Measurements from ENCODE around the gene HNF1B.

HNF1B gene

GRCh38 chr17:37741341-37742115 lies 3.3 kb downstream of the HNF1B start:
- Histone ChIP-seq H3K36me3 (ENCODE audit: control insufficient read depth, insufficient read depth, low read length) (no peaks in the 10 kb centered on the region), H3K4me1 (ENCODE audit: control insufficient read depth, insufficient read depth, low read length) (peaks cover 3% of the 10 kb centered on the region), H3K4me3 (ENCODE audit: low read length) (peak overlapping the region; percentile 72), H3K27me3 (ENCODE audit: control insufficient read depth, insufficient read depth, low read length) (peaks cover 23% of the 10 kb centered on the region), H3K27ac (ENCODE audit: low read depth, low read length) (no peak overlapping the region), H3K9ac (ENCODE audit: low read length) (no peak overlapping the region)

GRCh38 chr17:37740915-37741314 lies 3.9 kb downstream of the HNF1B start:
- Histone ChIP-seq H3K36me3 (ENCODE audit: control insufficient read depth, insufficient read depth, low read length) (no peaks in the 10 kb centered on the region), H3K4me1 (ENCODE audit: control insufficient read depth, insufficient read depth, low read length) (peaks cover 3% of the 10 kb centered on the region), H3K27ac (ENCODE audit: low read depth, low read length) (no peak overlapping the region), H3K9ac (ENCODE audit: low read length) (no peak overlapping the region), H3K4me3 (ENCODE audit: low read length) (no peak overlapping the region), H3K27me3 (ENCODE audit: control insufficient read depth, insufficient read depth, low read length) (peaks cover 23% of the 10 kb centered on the region)

- no peak overlapping the region for H3K4me3 ChIP-seq (ENCODE audit: low read length)
- H3K27ac ChIP-seq (ENCODE audit: low read depth, low read length), result no peak overlapping the region
- H3K27me3 ChIP-seq (ENCODE audit: control insufficient read depth, insufficient read depth, low read length), result peaks cover 15% of the 10 kb centered on the region
- peaks cover 3% of the 10 kb centered on the region for H3K36me3 ChIP-seq (ENCODE audit: control insufficient read depth, insufficient read depth, low read length)
- peaks cover 3% of the 10 kb centered on the region for H3K4me1 ChIP-seq (ENCODE audit: control insufficient read depth, insufficient read depth, low read length)
- H3K9ac ChIP-seq (ENCODE audit: low read length), result no peak overlapping the region
These were observed 6.9 kb downstream of the HNF1B start for GRCh38 chr17:37737971-37738370.

- Histone ChIP-seq H3K4me1 (ENCODE audit: control insufficient read depth, insufficient read depth, low read length) (peaks cover 1% of the 10 kb centered on the region), H3K9ac (ENCODE audit: low read length) (no peak overlapping the region), H3K27ac (ENCODE audit: low read depth, low read length) (no peak overlapping the region), H3K27me3 (ENCODE audit: control insufficient read depth, insufficient read depth, low read length) (peaks cover 13% of the 10 kb centered on the region), H3K4me3 (ENCODE audit: low read length) (no peak overlapping the region), H3K36me3 (ENCODE audit: control insufficient read depth, insufficient read depth, low read length) (peaks cover 3% of the 10 kb centered on the region)
These were observed 7.8 kb downstream of the HNF1B start for GRCh38 chr17:37737081-37737480.

GRCh38 chr17:37736428-37736827 lies 8.4 kb downstream of the HNF1B start:
- Histone ChIP-seq H3K4me1 (ENCODE audit: control insufficient read depth, insufficient read depth, low read length) (no peaks in the 10 kb centered on the region), H3K36me3 (ENCODE audit: control insufficient read depth, insufficient read depth, low read length) (peaks cover 3% of the 10 kb centered on the region), H3K27ac (ENCODE audit: low read depth, low read length) (no peak overlapping the region), H3K9ac (ENCODE audit: low read length) (no peak overlapping the region), H3K4me3 (ENCODE audit: low read length) (no peak overlapping the region), H3K27me3 (ENCODE audit: control insufficient read depth, insufficient read depth, low read length) (peaks cover 8% of the 10 kb centered on the region)

GRCh38 chr17:37735165-37735564 lies 9.7 kb downstream of the HNF1B start:
- Histone ChIP-seq H3K36me3 (ENCODE audit: control insufficient read depth, insufficient read depth, low read length) (peaks cover 5% of the 10 kb centered on the region), H3K9ac (ENCODE audit: low read length) (no peak overlapping the region), H3K27ac (ENCODE audit: low read depth, low read length) (no peak overlapping the region), H3K4me1 (ENCODE audit: control insufficient read depth, insufficient read depth, low read length) (no peaks in the 10 kb centered on the region), H3K27me3 (ENCODE audit: control insufficient read depth, insufficient read depth, low read length) (peaks cover 8% of the 10 kb centered on the region), H3K4me3 (ENCODE audit: low read length) (no peak overlapping the region)

- Histone ChIP-seq H3K4me3 (ENCODE audit: low read length) (no peak overlapping the region), H3K9ac (ENCODE audit: low read length) (no peak overlapping the region), H3K27me3 (ENCODE audit: control insufficient read depth, insufficient read depth, low read length) (no peaks in the 10 kb centered on the region), H3K4me1 (ENCODE audit: control insufficient read depth, insufficient read depth, low read length) (no peaks in the 10 kb centered on the region), H3K36me3 (ENCODE audit: control insufficient read depth, insufficient read depth, low read length) (peaks cover 8% of the 10 kb centered on the region), H3K27ac (ENCODE audit: low read depth, low read length) (no peak overlapping the region)
These were observed 12.5 kb downstream of the HNF1B start for GRCh38 chr17:37732316-37732715.

- Histone ChIP-seq H3K4me3 (ENCODE audit: low read length) (no peak overlapping the region), H3K36me3 (ENCODE audit: control insufficient read depth, insufficient read depth, low read length) (peaks cover 8% of the 10 kb centered on the region), H3K27ac (ENCODE audit: low read depth, low read length) (no peak overlapping the region), H3K4me1 (ENCODE audit: control insufficient read depth, insufficient read depth, low read length) (no peaks in the 10 kb centered on the region), H3K9ac (ENCODE audit: low read length) (no peak overlapping the region), H3K27me3 (ENCODE audit: control insufficient read depth, insufficient read depth, low read length) (no peaks in the 10 kb centered on the region)
These were observed 13.8 kb downstream of the HNF1B start for GRCh38 chr17:37731056-37731455.

GRCh38 chr17:37729905-37730304 lies 15.0 kb downstream of the HNF1B start:
- Histone ChIP-seq H3K4me1 (ENCODE audit: control insufficient read depth, insufficient read depth, low read length) (no peaks in the 10 kb centered on the region), H3K27ac (ENCODE audit: low read depth, low read length) (no peak overlapping the region), H3K36me3 (ENCODE audit: control insufficient read depth, insufficient read depth, low read length) (peaks cover 8% of the 10 kb centered on the region), H3K27me3 (ENCODE audit: control insufficient read depth, insufficient read depth, low read length) (no peaks in the 10 kb centered on the region), H3K9ac (ENCODE audit: low read length) (no peak overlapping the region), H3K4me3 (ENCODE audit: low read length) (no peak overlapping the region)

GRCh38 chr17:37726891-37727675 lies 17.8 kb downstream of the HNF1B start:
- H3K4me1 ChIP-seq (ENCODE audit: control insufficient read depth, insufficient read depth, low read length), result no peaks in the 10 kb centered on the region
- H3K27me3 ChIP-seq (ENCODE audit: control insufficient read depth, insufficient read depth, low read length), result no peaks in the 10 kb centered on the region
- H3K36me3 ChIP-seq (ENCODE audit: control insufficient read depth, insufficient read depth, low read length), result peaks cover 5% of the 10 kb centered on the region
- no peak overlapping the region for H3K4me3 ChIP-seq (ENCODE audit: low read length)
- no peak overlapping the region for H3K27ac ChIP-seq (ENCODE audit: low read depth, low read length)
- no peak overlapping the region for H3K9ac ChIP-seq (ENCODE audit: low read length)

GRCh38 chr17:37726248-37726647 lies 18.6 kb downstream of the HNF1B start:
- Histone ChIP-seq H3K27me3 (ENCODE audit: control insufficient read depth, insufficient read depth, low read length) (no peaks in the 10 kb centered on the region), H3K4me3 (ENCODE audit: low read length) (no peak overlapping the region), H3K9ac (ENCODE audit: low read length) (no peak overlapping the region), H3K4me1 (ENCODE audit: control insufficient read depth, insufficient read depth, low read length) (no peaks in the 10 kb centered on the region), H3K36me3 (ENCODE audit: control insufficient read depth, insufficient read depth, low read length) (peaks cover 5% of the 10 kb centered on the region), H3K27ac (ENCODE audit: low read depth, low read length) (no peak overlapping the region)

GRCh38 chr17:37725601-37726146 lies 19.2 kb downstream of the HNF1B start:
- H3K36me3 ChIP-seq (ENCODE audit: control insufficient read depth, insufficient read depth, low read length), result peaks cover 4% of the 10 kb centered on the region
- no peak overlapping the region for H3K4me3 ChIP-seq (ENCODE audit: low read length)
- H3K9ac ChIP-seq (ENCODE audit: low read length), result no peak overlapping the region
- H3K4me1 ChIP-seq (ENCODE audit: control insufficient read depth, insufficient read depth, low read length), result no peaks in the 10 kb centered on the region
- H3K27me3 ChIP-seq (ENCODE audit: control insufficient read depth, insufficient read depth, low read length), result no peaks in the 10 kb centered on the region
- H3K27ac ChIP-seq (ENCODE audit: low read depth, low read length), result no peak overlapping the region

Measured in rectal smooth muscle tissue (tissue), 1 donor.